ENCODE data around the gene CIDEC.

DNA sequence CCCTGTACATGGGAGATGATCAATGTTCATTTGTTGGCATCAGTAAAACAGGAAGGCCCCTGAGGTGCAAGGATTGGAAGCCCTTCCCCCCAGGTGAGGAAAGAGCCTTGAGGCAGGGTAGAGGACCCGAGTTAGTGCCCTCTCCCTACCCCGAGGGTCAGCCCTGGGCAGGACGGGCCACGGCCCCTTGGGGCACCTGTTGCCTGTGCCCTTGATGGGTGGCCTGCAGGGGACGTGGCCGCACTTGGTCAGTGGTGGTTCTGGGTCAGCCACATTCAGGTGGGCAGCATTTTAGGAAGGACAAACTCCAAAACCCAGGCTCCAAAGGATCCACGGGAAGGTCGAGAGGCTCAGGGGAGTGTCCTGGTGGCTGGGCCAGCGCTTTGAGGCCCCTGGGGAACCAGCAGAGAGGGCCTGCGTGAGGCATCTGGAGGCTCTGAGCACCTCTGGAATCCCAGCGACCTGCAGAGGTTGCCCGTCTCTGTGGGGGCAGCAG is 20.5 kb downstream of the CIDEC start:
- TF ChIP-seq, protein P1, sequence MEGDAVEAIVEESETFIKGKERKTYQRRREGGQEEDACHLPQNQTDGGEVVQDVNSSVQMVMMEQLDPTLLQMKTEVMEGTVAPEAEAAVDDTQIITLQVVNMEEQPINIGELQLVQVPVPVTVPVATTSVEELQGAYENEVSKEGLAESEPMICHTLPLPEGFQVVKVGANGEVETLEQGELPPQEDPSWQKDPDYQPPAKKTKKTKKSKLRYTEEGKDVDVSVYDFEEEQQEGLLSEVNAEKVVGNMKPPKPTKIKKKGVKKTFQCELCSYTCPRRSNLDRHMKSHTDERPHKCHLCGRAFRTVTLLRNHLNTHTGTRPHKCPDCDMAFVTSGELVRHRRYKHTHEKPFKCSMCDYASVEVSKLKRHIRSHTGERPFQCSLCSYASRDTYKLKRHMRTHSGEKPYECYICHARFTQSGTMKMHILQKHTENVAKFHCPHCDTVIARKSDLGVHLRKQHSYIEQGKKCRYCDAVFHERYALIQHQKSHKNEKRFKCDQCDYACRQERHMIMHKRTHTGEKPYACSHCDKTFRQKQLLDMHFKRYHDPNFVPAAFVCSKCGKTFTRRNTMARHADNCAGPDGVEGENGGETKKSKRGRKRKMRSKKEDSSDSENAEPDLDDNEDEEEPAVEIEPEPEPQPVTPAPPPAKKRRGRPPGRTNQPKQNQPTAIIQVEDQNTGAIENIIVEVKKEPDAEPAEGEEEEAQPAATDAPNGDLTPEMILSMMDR (IDR thresholded peaks at IDR 0.05), result no peak
- TF ChIP-seq POLR2AphosphoS5 (IDR thresholded peaks at IDR 0.05; ENCODE audit: insufficient read depth in 1 of 2, low read depth in 1 of 2) (no peak), POLR2A (IDR thresholded peaks at IDR 0.05) (no peak)
